ENCODE results near the gene SSBP2.
A peak's percentile ranks its signal among the peaks of the same experiment; 100 is the strongest.
"Not testable (repeated sequence)": the region's sequence is repeated elsewhere in the genome, so short reads cannot be mapped to it uniquely, and the experiment has no call there.

SSBP2 gene

GRCh38 chr5:81729276-81729675 lies 21.6 kb downstream of the SSBP2 start:
- no peak for DNase-seq (ENCODE audit: low read depth)

- no peak for DNase-seq (ENCODE audit: low read depth)
These were observed 22.6 kb downstream of the SSBP2 start for GRCh38 chr5:81728301-81728700.

- DNase-seq (ENCODE audit: low read depth) = no peak
These were observed 24.6 kb downstream of the SSBP2 start for GRCh38 chr5:81726297-81726696.

- no peak for DNase-seq (ENCODE audit: low read depth)
These were observed 26.3 kb downstream of the SSBP2 start for GRCh38 chr5:81724571-81724970.

- DNase-seq (ENCODE audit: low read depth) = no peak
These were observed 26.8 kb downstream of the SSBP2 start for GRCh38 chr5:81724108-81724507.

- no peak for DNase-seq (ENCODE audit: low read depth)
These were observed 29.8 kb downstream of the SSBP2 start for GRCh38 chr5:81721049-81721448.

GRCh38 chr5:81719743-81720345 lies 31.1 kb downstream of the SSBP2 start:
- no peak for DNase-seq (ENCODE audit: low read depth)

- DNase-seq (ENCODE audit: low read depth) = no peak
These were observed 32.6 kb downstream of the SSBP2 start for GRCh38 chr5:81718300-81718699.

- DNase-seq (ENCODE audit: low read depth) = peak; percentile 36
These were observed 33.0 kb downstream of the SSBP2 start for GRCh38 chr5:81717860-81718259.

GRCh38 chr5:81717226-81717625 lies 33.7 kb downstream of the SSBP2 start:
- peak; percentile 51 for DNase-seq (ENCODE audit: low read depth)

- not testable (repeated sequence) for DNase-seq (ENCODE audit: low read depth)
These were observed 36.8 kb downstream of the SSBP2 start for GRCh38 chr5:81714076-81714475.

GRCh38 chr5:81708889-81709288 lies 42.0 kb downstream of the SSBP2 start:
- no peak for DNase-seq (ENCODE audit: low read depth)

- DNase-seq (ENCODE audit: low read depth) = no peak
These were observed 47.1 kb downstream of the SSBP2 start for GRCh38 chr5:81703840-81704239.

GRCh38 chr5:81700166-81700565 lies 50.7 kb downstream of the SSBP2 start:
- DNase-seq (ENCODE audit: low read depth) = no peak

- peak; percentile 9 for DNase-seq (ENCODE audit: low read depth)
These were observed 52.1 kb downstream of the SSBP2 start for GRCh38 chr5:81698813-81699212.

GRCh38 chr5:81696418-81697397 lies 54.2 kb downstream of the SSBP2 start:
- DNase-seq (ENCODE audit: low read depth) = no peak

- DNase-seq (ENCODE audit: low read depth) = no peak
These were observed 56.2 kb downstream of the SSBP2 start for GRCh38 chr5:81694726-81695125.

- DNase-seq (ENCODE audit: low read depth) = no peak
These were observed 62.7 kb downstream of the SSBP2 start for GRCh38 chr5:81688215-81688614.

- DNase-seq (ENCODE audit: low read depth) = no peak
These were observed 63.6 kb downstream of the SSBP2 start for GRCh38 chr5:81687292-81687691.

- no peak for DNase-seq (ENCODE audit: low read depth)
These were observed 65.4 kb downstream of the SSBP2 start for GRCh38 chr5:81685471-81685870.

GRCh38 chr5:81679885-81680284 lies 71.0 kb downstream of the SSBP2 start:
- no peak for DNase-seq (ENCODE audit: low read depth)

- DNase-seq (ENCODE audit: low read depth) = no peak
These were observed 75.5 kb downstream of the SSBP2 start for GRCh38 chr5:81675420-81675819.

- DNase-seq (ENCODE audit: low read depth) = no peak
These were observed 85.1 kb downstream of the SSBP2 start for GRCh38 chr5:81665795-81666194.

Data from ELR (cell line).